ENCODE results near the gene ARMH4.

Gene ARMH4

GRCh38 chr14:58002618-58003017, 149.4 kb downstream of the ARMH4 start:
- H3K9me2 ChIP-seq (replicated peaks; ENCODE audit: insufficient read depth, low read length): no peaks in the 10 kb centered on the region
- H3K9me3 ChIP-seq (replicated peaks; ENCODE audit: insufficient read depth, low read length): no peaks in the 10 kb centered on the region
- DNase-seq: no peak
- H3K4me1 ChIP-seq (ENCODE audit: low read length): no peaks in the 10 kb centered on the region
- H3K36me3 ChIP-seq (replicated peaks; ENCODE audit: insufficient read depth, low read length): no peaks in the 10 kb centered on the region
- H4K20me1 ChIP-seq (ENCODE audit: insufficient read depth, low read length): no peaks in the 10 kb centered on the region
- no peak overlapping the region for H3K4me2 ChIP-seq (ENCODE audit: low read depth, low read length)
- H3K27ac ChIP-seq (ENCODE audit: low read length): no peak overlapping the region
- no peaks in the 10 kb centered on the region for H3K79me2 ChIP-seq (ENCODE audit: low read length)
- H2AFZ ChIP-seq (ENCODE audit: low read length): no peak overlapping the region
- no peak overlapping the region for H3K4me3 ChIP-seq (ENCODE audit: low read length)
- no peaks in the 10 kb centered on the region for H3K27me3 ChIP-seq (replicated peaks; ENCODE audit: insufficient read depth, low read length)
- TF ChIP-seq EZH2phosphoT487 (IDR thresholded peaks at IDR 0.05; ENCODE audit: low read length) (no peak), EZH2 (optimal IDR thresholded peaks at IDR 0.05; ENCODE audit: low read depth, low read length) (no peak), CTCF (IDR thresholded peaks at IDR 0.05; ENCODE audit: low read length) (no peak)
- H3K9ac ChIP-seq (ENCODE audit: low read length): no peak overlapping the region
- H3F3A ChIP-seq (ENCODE audit: insufficient read depth, low read length): no peaks in the 10 kb centered on the region

- H3K36me3 ChIP-seq (replicated peaks; ENCODE audit: insufficient read depth, low read length): no peaks in the 10 kb centered on the region
- H2AFZ ChIP-seq (ENCODE audit: low read length): no peak overlapping the region
- no peaks in the 10 kb centered on the region for H3K4me1 ChIP-seq (ENCODE audit: low read length)
- no peak overlapping the region for H3K27ac ChIP-seq (ENCODE audit: low read length)
- H3K9ac ChIP-seq (ENCODE audit: low read length): no peak overlapping the region
- no peak for TF ChIP-seq CTCF (IDR thresholded peaks at IDR 0.05; ENCODE audit: low read length)
- TF ChIP-seq EZH2phosphoT487 (IDR thresholded peaks at IDR 0.05; ENCODE audit: low read length): no peak
- no peak for TF ChIP-seq EZH2 (optimal IDR thresholded peaks at IDR 0.05; ENCODE audit: low read depth, low read length)
- H3K9me3 ChIP-seq (replicated peaks; ENCODE audit: insufficient read depth, low read length): no peaks in the 10 kb centered on the region
- no peak for DNase-seq
- H3K9me2 ChIP-seq (replicated peaks; ENCODE audit: insufficient read depth, low read length): no peaks in the 10 kb centered on the region
- no peaks in the 10 kb centered on the region for H3K79me2 ChIP-seq (ENCODE audit: low read length)
- no peak overlapping the region for H3K4me2 ChIP-seq (ENCODE audit: low read depth, low read length)
- H3K27me3 ChIP-seq (replicated peaks; ENCODE audit: insufficient read depth, low read length): no peaks in the 10 kb centered on the region
- no peaks in the 10 kb centered on the region for H4K20me1 ChIP-seq (ENCODE audit: insufficient read depth, low read length)
- H3K4me3 ChIP-seq (ENCODE audit: low read length): no peak overlapping the region
- no peaks in the 10 kb centered on the region for H3F3A ChIP-seq (ENCODE audit: insufficient read depth, low read length)
Measured at GRCh38 chr14:57999979-58000378, 152.0 kb downstream of the ARMH4 start.

GRCh38 chr14:57999471-57999870, 152.5 kb downstream of the ARMH4 start:
- Histone ChIP-seq H3K9me3 (replicated peaks; ENCODE audit: insufficient read depth, low read length) (no peaks in the 10 kb centered on the region), H3K4me3 (ENCODE audit: low read length) (no peak overlapping the region), H3K27me3 (replicated peaks; ENCODE audit: insufficient read depth, low read length) (no peaks in the 10 kb centered on the region), H3K9me2 (replicated peaks; ENCODE audit: insufficient read depth, low read length) (no peaks in the 10 kb centered on the region), H3F3A (ENCODE audit: insufficient read depth, low read length) (no peaks in the 10 kb centered on the region), H2AFZ (ENCODE audit: low read length) (no peak overlapping the region), H3K4me2 (ENCODE audit: low read depth, low read length) (no peak overlapping the region), H3K27ac (ENCODE audit: low read length) (no peak overlapping the region), H3K79me2 (ENCODE audit: low read length) (no peaks in the 10 kb centered on the region), H3K9ac (ENCODE audit: low read length) (no peak overlapping the region), H3K4me1 (ENCODE audit: low read length) (no peaks in the 10 kb centered on the region), H3K36me3 (replicated peaks; ENCODE audit: insufficient read depth, low read length) (no peaks in the 10 kb centered on the region), H4K20me1 (ENCODE audit: insufficient read depth, low read length) (no peaks in the 10 kb centered on the region)
- no peak for DNase-seq
- TF ChIP-seq EZH2phosphoT487 (IDR thresholded peaks at IDR 0.05; ENCODE audit: low read length): no peak
- TF ChIP-seq EZH2 (optimal IDR thresholded peaks at IDR 0.05; ENCODE audit: low read depth, low read length): no peak
- TF ChIP-seq CTCF (IDR thresholded peaks at IDR 0.05; ENCODE audit: low read length): no peak

Data from MM.1S (cell line).